Immature natural killer cell (primary cell): ENCODE data around the gene SGCA. TPM values are rescaled to one million over a fixed set of nuclear protein-coding genes. Genes with fewer than 3 reads are reported as not detected.

Experiments
- DNase-seq, 3 donors: peaks; one replicate each; pipeline ENCODE4 v3.0.0; 2022; ENCODE audit warnings: mixed read lengths in 1 of 3
- H3K27ac Mint-ChIP-seq, 6 donors: one replicate each; pipeline ENCODE4 v1.8.0; 2020; ENCODE audit warnings: mixed read lengths in 6 of 6, mild to moderate bottlenecking in 5 of 6, inconsistent platforms in 4 of 6, moderate library complexity in 3 of 6
- H3K27me3 Mint-ChIP-seq, 3 donors: one replicate each; pipeline ENCODE4 v1.8.0; 2020 to 2021; ENCODE audit warnings: low read depth in 3 of 3, mild to moderate bottlenecking in 3 of 3, mixed read lengths in 3 of 3, moderate library complexity in 3 of 3, inconsistent platforms in 1 of 3
- H3K36me3 Mint-ChIP-seq, 3 donors: one replicate each; pipeline ENCODE4 v1.8.0; 2020; ENCODE audit warnings: mixed read lengths in 3 of 3, inconsistent platforms in 2 of 3, mild to moderate bottlenecking in 2 of 3
- H3K4me1 Mint-ChIP-seq, 2 donors: one replicate each; pipeline ENCODE4 v1.8.0; 2020; ENCODE audit warnings: inconsistent platforms in 2 of 2, mild to moderate bottlenecking in 2 of 2, mixed read lengths in 2 of 2, moderate library complexity in 1 of 2
- H3K4me3 Mint-ChIP-seq, 5 donors: one replicate each; pipeline ENCODE4 v1.8.0; 2020; ENCODE audit warnings: mild to moderate bottlenecking in 5 of 5, mixed read lengths in 5 of 5, inconsistent platforms in 3 of 5, moderate library complexity in 3 of 5
- H3K9me3 Mint-ChIP-seq, 6 donors: one replicate each; pipeline ENCODE4 v1.8.0; 2020; ENCODE audit warnings: mild to moderate bottlenecking in 6 of 6, mixed read lengths in 6 of 6, inconsistent platforms in 4 of 6, moderate library complexity in 3 of 6
- polyA plus RNA-seq, 3 donors: library from polyadenylated mRNA; unstranded; fragments of 300-500 nt; fragmentation: Illumina TruSeq; gene quantifications; one replicate each; pipeline ENCODE4 v1.2.3, GENCODE V29; 2021

The SGCA gene
- polyA plus RNA-seq, 3 donors from 2014 or later = not detected

DNA sequence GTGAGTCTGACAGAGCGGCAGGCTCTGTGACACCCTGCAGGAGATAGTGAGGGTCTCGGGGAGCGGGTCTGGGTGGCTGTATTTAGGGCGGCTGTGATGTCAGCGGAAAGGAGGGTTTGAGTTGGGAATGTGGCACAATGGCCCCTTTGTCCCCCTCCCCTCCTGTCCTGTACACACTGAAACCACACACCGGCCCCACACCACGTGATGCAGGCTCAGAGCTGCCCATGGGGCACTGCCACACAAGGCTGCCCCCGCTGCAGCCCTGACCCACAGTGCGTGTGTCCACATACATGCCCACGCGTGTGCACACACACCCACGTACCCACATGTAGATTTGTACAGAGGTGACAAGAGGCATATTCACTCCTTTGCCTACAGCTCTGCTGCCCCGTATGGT, 15.3 kb downstream of the SGCA start:
- Mint-ChIP-seq H3K9me3 (no peaks in the 10 kb centered on the region), H3K4me3 (no peak overlapping the region), H3K27me3 (peaks cover 0 to 2% (median 1%) of the 10 kb centered on the region in 3 donors), H3K36me3 (no peaks in the 10 kb centered on the region), H3K4me1 (peaks cover 23 to 24% of the 10 kb centered on the region in 2 donors), H3K27ac (no peak overlapping the region)
- no peak for DNase-seq

DNA sequence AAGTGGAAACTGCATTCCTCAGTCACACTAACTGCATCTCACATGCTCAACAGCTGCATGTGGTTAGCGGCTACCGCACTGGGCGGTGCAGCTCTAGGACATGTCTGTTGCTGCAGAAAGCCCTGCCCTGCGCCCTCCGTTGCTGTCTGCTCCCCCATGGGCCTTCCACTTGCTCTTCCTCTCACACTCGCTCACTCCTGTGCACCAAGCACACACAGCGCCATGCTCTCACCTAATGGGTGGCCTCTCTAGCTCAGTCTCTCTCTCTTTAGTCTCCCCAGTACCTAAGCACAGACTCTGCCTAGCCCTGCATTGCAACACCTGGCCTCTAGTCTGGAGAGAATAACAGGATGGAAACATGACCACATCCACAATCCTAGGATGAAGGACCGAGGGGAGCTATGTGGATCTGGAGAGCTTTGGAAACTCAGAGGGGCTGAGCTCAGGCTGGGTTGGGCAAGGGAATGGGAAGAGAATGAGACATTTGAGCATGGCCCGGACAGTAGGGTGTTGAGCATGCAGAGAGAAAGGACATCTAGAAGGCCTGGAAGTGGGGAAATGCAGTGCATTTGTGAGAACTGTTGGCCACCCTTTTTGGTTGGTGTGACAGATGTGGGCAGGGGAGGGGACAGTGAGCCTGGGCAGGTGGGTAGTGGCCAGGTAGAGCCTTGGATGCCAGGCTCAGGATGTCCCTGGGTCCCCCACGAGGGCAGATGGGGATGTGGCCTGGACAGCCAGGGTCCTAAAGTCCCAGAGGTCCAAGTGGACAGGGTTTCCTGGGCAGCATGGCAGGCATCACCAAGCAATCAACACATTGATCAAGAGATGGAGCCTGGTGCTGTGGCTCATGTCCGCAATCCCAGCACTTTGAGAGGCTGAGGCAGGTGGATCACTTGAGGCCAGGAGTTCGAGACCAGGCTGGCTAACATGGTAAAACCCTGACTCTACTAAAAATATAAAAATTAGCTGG, 16.1 kb downstream of the SGCA start:
- H3K4me1 Mint-ChIP-seq = peaks cover 23 to 24% of the 10 kb centered on the region in 2 donors
- peaks cover 0 to 4% (median 1%) of the 10 kb centered on the region in 3 donors for H3K27me3 Mint-ChIP-seq
- H3K4me3 Mint-ChIP-seq = no peak overlapping the region
- H3K36me3 Mint-ChIP-seq = no peaks in the 10 kb centered on the region
- peak overlapping the region in 1 of 6 donors; percentile 62 for H3K27ac Mint-ChIP-seq
- no peak for DNase-seq
- no peaks in the 10 kb centered on the region for H3K9me3 Mint-ChIP-seq

DNA sequence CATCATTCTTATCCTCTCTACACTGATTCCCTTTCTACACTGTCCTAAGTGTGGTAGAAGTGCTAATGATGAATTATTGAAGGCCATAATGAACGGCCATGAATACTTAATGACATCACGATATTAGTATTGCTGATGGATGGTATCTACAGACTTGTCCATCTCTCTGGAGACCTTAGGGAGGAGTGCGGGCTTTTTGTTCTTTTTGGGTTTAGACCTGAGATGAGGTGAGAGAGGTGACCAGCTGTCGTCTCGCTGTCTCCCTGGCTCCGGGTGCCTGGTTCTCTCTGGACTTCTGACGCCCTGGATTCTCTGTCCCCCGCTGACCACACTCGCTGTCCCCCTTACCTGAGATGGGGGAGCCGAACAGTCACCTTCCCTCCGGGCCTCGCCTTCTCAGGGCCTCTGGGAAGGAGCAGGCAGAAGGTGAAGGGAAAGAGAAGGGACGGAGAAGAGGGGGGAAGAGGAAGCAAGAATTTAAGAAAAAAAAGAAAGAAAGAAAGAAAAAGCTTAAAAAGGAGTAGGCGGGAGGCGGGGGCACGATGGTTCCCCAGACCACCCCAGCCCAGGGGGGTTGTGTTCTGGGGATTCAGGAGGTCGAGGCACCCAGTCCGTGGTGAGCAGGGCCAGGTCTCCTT, 17.1 kb downstream of the SGCA start:
- Mint-ChIP-seq H3K4me3 (peak overlapping the region in 2 of 5 donors; percentile 42 to 46), H3K4me1 (peaks cover 23 to 24% of the 10 kb centered on the region in 2 donors), H3K9me3 (no peaks in the 10 kb centered on the region), H3K36me3 (no peaks in the 10 kb centered on the region), H3K27me3 (peaks cover 1 to 4% (median 2%) of the 10 kb centered on the region in 3 donors), H3K27ac (peak overlapping the region in 2 of 6 donors; percentile 5 to 30)
- no peak for DNase-seq

DNA sequence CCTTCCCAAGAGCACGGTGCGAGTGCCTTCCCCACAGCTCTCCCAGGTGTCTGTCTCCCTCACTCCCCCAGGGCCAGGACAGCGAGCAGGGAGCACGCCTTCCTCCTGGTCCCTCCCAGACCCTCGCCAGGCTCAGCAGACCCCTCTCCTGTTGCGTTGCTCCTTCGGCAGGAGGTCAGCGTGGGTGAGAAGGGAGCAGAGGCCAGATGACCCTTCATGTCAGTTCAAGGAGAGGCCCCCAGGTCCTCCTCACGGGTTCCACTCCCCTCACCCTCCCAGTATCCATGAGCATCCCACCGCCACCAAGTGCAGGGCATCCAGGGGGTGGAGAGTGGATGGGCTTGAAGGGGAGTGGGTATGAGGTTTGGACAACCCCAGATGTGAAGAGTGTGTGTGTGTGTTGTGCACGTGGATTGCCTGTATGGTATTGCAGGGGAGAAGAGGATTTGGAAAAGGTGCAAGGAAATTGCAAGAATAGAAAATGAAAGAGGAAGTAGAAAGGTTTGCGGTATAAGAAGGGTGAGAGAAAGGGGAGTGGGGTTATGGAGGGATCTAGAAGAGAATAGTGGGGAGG, 17.7 kb downstream of the SGCA start:
- Mint-ChIP-seq H3K27ac (peak overlapping the region in 5 of 6 donors; percentile 4 to 50 (median 24)), H3K4me3 (peak overlapping the region; percentile 6 to 82 (median 58)), H3K9me3 (no peaks in the 10 kb centered on the region), H3K4me1 (peaks cover 17 to 19% of the 10 kb centered on the region in 2 donors), H3K27me3 (peaks cover 1 to 4% (median 2%) of the 10 kb centered on the region in 3 donors), H3K36me3 (no peaks in the 10 kb centered on the region)
- DNase-seq = peak in 1 of 3 donors; percentile 28

DNA sequence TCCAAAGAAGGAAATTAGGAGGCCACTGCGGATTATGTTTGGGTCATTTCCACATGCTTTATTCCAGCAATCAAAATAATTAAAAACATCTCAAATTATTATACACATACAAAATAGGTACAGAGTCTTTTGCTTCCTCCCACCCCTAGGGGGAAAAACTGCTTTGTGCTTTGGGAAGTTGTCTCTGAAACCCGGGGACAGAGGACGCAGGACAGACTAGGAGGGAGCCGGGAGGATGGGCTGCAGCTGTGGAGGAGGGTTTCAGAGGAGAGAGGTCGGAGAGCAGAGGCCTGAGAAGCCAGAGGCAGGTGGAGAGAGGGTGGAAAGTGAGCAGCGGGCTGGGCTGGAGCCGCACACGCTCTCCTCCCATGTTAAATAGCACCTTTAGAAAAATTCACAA, 18.3 kb downstream of the SGCA start:
- H3K4me1 Mint-ChIP-seq = peaks cover 17% of the 10 kb centered on the region in 2 donors
- no peaks in the 10 kb centered on the region for H3K36me3 Mint-ChIP-seq
- no peaks in the 10 kb centered on the region for H3K9me3 Mint-ChIP-seq
- H3K27ac Mint-ChIP-seq = peak overlapping the region in 2 of 6 donors; percentile 6 to 24
- peaks cover 1 to 4% (median 2%) of the 10 kb centered on the region in 3 donors for H3K27me3 Mint-ChIP-seq
- DNase-seq = no peak
- H3K4me3 Mint-ChIP-seq = peak overlapping the region; percentile 6 to 82 (median 58)

DNA sequence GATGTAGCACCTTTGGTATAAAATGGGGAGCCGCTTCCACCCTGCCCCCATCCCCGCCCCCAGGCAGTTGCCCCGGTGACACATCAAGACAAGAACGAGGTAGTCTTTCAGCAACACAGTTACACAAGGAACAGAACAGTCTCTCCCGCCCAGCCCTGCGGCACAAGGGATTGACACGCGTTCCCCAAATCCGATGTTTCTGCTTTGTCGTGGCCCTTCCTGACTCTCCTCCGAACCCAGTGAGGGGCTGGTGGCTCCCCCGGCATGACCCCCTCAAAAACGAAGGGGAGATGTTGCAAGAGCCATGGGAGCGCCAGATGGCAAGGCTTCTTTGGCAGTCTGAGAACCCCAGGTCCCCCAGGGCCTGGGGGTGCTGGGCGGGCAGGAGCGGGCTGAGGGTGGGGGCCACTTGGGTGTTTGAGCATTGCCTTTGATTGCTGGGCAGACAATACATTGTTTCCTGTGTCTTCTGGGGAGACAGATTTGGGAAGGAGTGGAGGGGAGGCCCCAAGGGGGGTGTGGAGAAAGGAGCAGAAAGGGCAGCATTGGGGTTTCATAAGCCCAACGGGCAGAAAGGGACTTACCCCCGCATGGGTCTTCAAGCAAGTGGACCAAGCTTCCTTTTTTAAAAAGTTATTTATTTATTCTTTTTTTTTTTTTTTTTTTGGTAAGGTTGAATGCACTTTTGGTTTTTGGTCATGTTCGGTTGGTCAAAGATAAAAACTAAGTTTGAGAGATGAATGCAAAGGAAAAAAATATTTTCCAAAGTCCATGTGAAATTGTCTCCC, 19.0 kb downstream of the SGCA start:
- H3K27me3 Mint-ChIP-seq = peaks cover 2 to 4% (median 4%) of the 10 kb centered on the region in 3 donors
- no peak overlapping the region for H3K27ac Mint-ChIP-seq
- H3K4me1 Mint-ChIP-seq = peaks cover 17% of the 10 kb centered on the region in 2 donors
- no peaks in the 10 kb centered on the region for H3K9me3 Mint-ChIP-seq
- no peak overlapping the region for H3K4me3 Mint-ChIP-seq
- DNase-seq = no peak
- no peaks in the 10 kb centered on the region for H3K36me3 Mint-ChIP-seq

DNA sequence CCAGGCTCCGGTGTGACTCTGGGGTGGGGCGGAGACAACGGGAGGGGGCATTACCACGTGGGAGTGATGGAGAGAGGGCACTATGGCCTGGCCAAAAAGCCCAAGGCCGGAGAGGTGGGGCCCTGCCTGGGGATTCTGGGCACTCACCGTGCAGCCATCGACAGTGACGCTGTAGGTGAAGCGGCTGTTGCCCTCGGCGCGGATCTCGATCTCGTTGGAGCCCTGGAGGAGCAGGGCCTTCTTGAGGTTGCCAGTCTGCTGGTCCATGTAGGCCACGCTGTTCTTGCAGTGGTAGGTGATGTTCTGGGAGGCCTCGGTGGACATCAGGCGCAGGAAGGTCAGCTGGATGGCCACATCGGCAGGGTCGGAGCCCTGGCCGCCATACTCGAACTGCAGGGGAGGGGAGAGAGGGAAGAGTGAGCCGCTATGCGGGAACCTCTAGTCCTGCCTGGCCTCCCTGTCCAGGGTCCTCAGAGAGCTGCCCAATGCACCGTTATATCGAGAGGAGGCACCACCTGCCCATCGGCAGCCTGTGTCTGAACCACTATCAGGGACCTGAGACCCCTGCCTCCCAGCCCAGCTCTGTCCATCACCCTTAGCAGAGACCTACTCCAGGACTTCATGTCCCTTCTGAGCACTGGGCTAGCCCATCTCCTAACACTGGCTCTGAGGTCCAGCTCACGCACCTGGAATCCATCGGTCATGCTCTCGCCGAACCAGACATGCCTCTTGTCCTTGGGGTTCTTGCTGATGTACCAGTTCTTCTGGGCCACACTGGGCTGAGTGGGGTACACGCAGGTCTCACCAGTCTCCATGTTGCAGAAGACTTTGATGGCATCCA, 20.0 kb downstream of the SGCA start:
- Mint-ChIP-seq H3K27me3 (peaks cover 4% of the 10 kb centered on the region in 3 donors), H3K4me3 (no peak overlapping the region), H3K4me1 (peaks cover 17% of the 10 kb centered on the region in 2 donors), H3K27ac (no peak overlapping the region), H3K36me3 (no peaks in the 10 kb centered on the region), H3K9me3 (no peaks in the 10 kb centered on the region)
- DNase-seq = no peak

DNA sequence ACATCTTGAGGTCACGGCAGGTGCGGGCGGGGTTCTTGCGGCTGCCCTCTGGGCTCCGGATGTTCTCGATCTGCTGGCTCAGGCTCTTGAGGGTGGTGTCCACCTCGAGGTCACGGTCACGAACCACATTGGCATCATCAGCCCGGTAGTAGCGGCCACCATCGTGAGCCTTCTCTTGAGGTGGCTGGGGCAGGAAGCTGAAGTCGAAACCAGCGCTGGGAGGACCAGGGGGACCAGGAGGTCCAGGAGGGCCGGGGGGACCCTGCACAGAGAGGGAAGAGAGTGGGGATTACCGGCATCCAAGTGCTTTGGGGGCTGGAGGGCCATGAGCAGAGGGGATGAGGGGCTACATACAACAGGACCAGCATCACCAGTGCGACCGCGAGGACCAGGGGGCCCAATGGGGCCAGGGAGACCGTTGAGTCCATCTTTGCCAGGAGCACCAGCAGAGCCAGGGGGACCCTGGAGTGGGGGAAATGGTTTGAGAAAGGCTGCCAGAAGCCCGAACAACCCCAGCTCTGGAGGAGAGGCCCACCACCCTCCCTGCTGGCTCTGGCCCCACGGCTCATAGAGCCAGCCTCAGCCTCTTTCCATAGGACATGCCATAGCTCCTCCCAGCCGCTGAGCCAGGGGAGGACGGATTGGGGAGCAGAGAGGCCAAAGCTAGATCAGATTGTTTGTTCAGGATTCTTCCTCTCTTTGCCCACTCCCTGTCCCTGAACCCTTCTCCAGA, 21.0 kb downstream of the SGCA start:
- Mint-ChIP-seq H3K4me1 (peaks cover 17% of the 10 kb centered on the region in 2 donors), H3K27me3 (peaks cover 3 to 4% (median 4%) of the 10 kb centered on the region in 3 donors), H3K36me3 (no peaks in the 10 kb centered on the region), H3K9me3 (no peaks in the 10 kb centered on the region), H3K4me3 (no peak overlapping the region), H3K27ac (no peak overlapping the region)
- DNase-seq = no peak

DNA sequence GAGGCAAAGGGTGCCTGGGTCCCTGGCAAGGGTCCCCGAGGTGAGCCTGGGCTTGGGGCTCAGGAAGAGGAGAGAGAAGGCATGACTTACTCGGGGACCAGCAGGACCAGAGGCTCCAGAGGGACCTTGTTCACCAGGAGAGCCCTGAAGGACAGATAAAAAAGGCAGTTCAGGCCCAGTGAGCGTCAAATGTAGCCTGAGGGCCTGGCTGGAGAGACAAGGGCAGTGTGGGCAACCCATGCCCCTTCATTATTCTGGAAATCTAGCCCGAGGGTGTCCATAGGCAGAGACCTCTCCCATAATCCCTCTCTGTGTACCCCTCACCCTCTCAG, 21.6 kb downstream of the SGCA start:
- no peak overlapping the region for H3K4me3 Mint-ChIP-seq
- H3K9me3 Mint-ChIP-seq = peaks cover 0 to 2% (median 0%) of the 10 kb centered on the region in 6 donors
- H3K4me1 Mint-ChIP-seq = peaks cover 17% of the 10 kb centered on the region in 2 donors
- H3K36me3 Mint-ChIP-seq = no peaks in the 10 kb centered on the region
- no peak for DNase-seq
- H3K27ac Mint-ChIP-seq = no peak overlapping the region
- peaks cover 3 to 4% (median 4%) of the 10 kb centered on the region in 3 donors for H3K27me3 Mint-ChIP-seq

DNA sequence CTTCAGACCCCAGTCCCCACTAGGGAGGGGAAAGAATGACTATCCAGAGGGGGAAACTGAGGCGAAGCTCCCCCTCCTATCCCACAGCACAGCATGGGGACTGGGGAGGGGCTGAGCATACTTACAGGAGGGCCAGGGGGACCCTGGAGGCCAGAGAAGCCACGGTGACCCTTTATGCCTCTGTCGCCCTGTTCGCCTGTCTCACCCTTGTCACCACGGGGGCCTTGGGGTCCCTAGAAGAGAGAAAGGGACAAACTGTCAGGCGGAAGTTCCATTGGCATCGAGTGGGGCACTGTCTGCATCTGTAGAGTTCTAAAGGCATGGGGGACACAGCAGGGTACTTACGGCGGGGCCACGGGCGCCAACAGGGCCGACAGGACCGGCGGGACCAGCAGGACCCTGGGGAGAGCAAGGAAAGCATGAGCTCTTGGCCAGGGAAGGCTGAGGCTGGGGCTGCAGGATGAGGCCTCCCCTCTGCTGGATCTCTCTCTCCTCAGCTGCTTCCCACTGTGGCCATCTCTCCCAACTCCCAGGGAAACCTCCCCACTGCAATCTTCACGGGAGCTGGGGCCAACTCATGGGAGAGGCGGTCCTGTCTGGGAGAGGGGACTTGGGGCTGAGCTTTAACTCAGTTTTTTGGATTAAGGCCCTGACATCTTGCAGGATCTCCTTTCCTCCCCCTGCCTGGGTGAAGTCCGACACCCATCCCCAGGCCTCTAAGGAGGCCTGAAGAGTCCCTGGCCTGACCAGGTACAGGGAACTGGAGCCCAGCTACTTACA, 22.1 kb downstream of the SGCA start:
- H3K27ac Mint-ChIP-seq = no peak overlapping the region
- peaks cover 12 to 13% of the 10 kb centered on the region in 2 donors for H3K4me1 Mint-ChIP-seq
- no peak overlapping the region for H3K4me3 Mint-ChIP-seq

DNA sequence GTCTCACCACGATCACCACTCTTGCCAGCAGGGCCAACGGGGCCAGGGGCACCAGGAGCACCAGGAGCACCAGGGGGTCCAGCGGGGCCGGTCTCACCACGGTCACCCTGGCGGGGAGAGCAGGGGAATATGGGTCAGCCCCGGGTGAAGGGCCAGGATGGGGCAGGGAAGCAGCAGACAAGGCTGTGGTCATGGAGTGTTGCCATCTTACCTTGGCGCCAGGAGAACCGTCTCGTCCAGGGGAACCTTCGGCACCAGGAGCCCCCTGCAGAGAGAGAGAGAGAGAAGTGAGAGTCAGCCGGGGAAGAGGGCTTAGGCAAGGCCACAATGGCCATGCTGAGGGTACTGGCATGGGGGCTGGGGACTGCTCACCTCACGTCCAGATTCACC, 22.7 kb downstream of the SGCA start:
- Mint-ChIP-seq H3K4me3 (no peak overlapping the region), H3K36me3 (no peaks in the 10 kb centered on the region), H3K27me3 (peaks cover 2 to 4% (median 3%) of the 10 kb centered on the region in 3 donors), H3K27ac (no peak overlapping the region), H3K9me3 (peaks cover 0 to 2% (median 0%) of the 10 kb centered on the region in 6 donors), H3K4me1 (peaks cover 8 to 9% of the 10 kb centered on the region in 2 donors)
- DNase-seq = no peak

More for the DNA sequence above, 22.1 kb downstream of the SGCA start:
- no peak for DNase-seq
- Mint-ChIP-seq H3K27me3 (peaks cover 2 to 4% (median 3%) of the 10 kb centered on the region in 3 donors), H3K36me3 (no peaks in the 10 kb centered on the region), H3K9me3 (peaks cover 0 to 2% (median 0%) of the 10 kb centered on the region in 6 donors)
